ENCODE measurements around the gene SORCS3. TPM values are rescaled to one million over a fixed set of nuclear protein-coding genes. Genes with fewer than 3 reads are reported as not detected.
"Not testable (repeated sequence)": the region's sequence is repeated elsewhere in the genome, so short reads cannot be mapped to it uniquely, and the experiment has no call there.

Gene SORCS3
- total and polyA plus RNA-seq, 2 experiments from 2014 or later: not detected

GRCh38 chr10:104707602-104708459 lies 66.7 kb downstream of the SORCS3 start:
- TF ChIP-seq EZH2phosphoT487 (IDR thresholded peaks at IDR 0.05; ENCODE audit: insufficient read depth, low read depth) (no peak), EZH2 (IDR thresholded peaks at IDR 0.05; ENCODE audit: insufficient read depth, poor library complexity, severe bottlenecking) (no peak)

GRCh38 chr10:104711302-104711721 lies 70.2 kb downstream of the SORCS3 start:
- Histone ChIP-seq H3K36me3 (ENCODE audit: low read depth) (no peaks in the 10 kb centered on the region), H3K9me3 (ENCODE audit: low read depth) (no peaks in the 10 kb centered on the region), H3K27me3 (replicated peaks; ENCODE audit: insufficient read depth) (no peaks in the 10 kb centered on the region), H3F3A (ENCODE audit: insufficient read depth) (no peaks in the 10 kb centered on the region), H3K79me2 (ENCODE audit: insufficient read depth) (no peaks in the 10 kb centered on the region), H3K9me2 (ENCODE audit: insufficient read depth) (no peaks in the 10 kb centered on the region), H3K4me1 (ENCODE audit: insufficient read depth) (no peaks in the 10 kb centered on the region), H4K20me1 (ENCODE audit: insufficient read depth) (no peaks in the 10 kb centered on the region), H3K4me2 (ENCODE audit: unreplicated experiment) (no peak overlapping the region), H3K9ac (no peak overlapping the region), H2AFZ (no peak overlapping the region), H3K4me3 (no peak overlapping the region), H3K27ac (no peak overlapping the region)
- TF ChIP-seq EZH2 (IDR thresholded peaks at IDR 0.05; ENCODE audit: insufficient read depth, poor library complexity, severe bottlenecking) (no peak), EZH2phosphoT487 (IDR thresholded peaks at IDR 0.05; ENCODE audit: insufficient read depth, low read depth) (no peak)
- no peak for DNase-seq
- 35 to 37% methylated on average over 3 of the region's 3 CpGs for WGBS, 2 experiments (ENCODE audit: low coverage in 1 of 2, low lambda C conversion rate in 2 of 2, missing lambda C conversion rate in 2 of 2)
- in situ Hi-C loops (cut with MboI): no loop called here

More at GRCh38 chr10:104707602-104708459, 66.7 kb downstream of the SORCS3 start:
- H3K9ac ChIP-seq: no peak overlapping the region
- H3K27ac ChIP-seq: no peak overlapping the region
- H3K4me2 ChIP-seq (ENCODE audit: unreplicated experiment): no peak overlapping the region
- no peaks in the 10 kb centered on the region for H3K9me2 ChIP-seq (ENCODE audit: insufficient read depth)
- no peak overlapping the region for H3K4me3 ChIP-seq
- in situ Hi-C loops (cut with MboI): no loop called here
- no peaks in the 10 kb centered on the region for H3K4me1 ChIP-seq (ENCODE audit: insufficient read depth)
- H3K9me3 ChIP-seq (ENCODE audit: low read depth): no peaks in the 10 kb centered on the region
- no peaks in the 10 kb centered on the region for H3K79me2 ChIP-seq (ENCODE audit: insufficient read depth)
- no peaks in the 10 kb centered on the region for H4K20me1 ChIP-seq (ENCODE audit: insufficient read depth)
- DNase-seq: no peak
- H3K27me3 ChIP-seq (replicated peaks; ENCODE audit: insufficient read depth): no peaks in the 10 kb centered on the region
- no peaks in the 10 kb centered on the region for H3F3A ChIP-seq (ENCODE audit: insufficient read depth)
- WGBS, 2 experiments (ENCODE audit: low coverage in 1 of 2, low lambda C conversion rate in 2 of 2, missing lambda C conversion rate in 2 of 2): 40 to 41% methylated on average over 4 of the region's 4 CpGs
- H3K36me3 ChIP-seq (ENCODE audit: low read depth): no peaks in the 10 kb centered on the region
- no peak overlapping the region for H2AFZ ChIP-seq

- H3K9me3 ChIP-seq (ENCODE audit: low read depth); H3K9me2 ChIP-seq (ENCODE audit: insufficient read depth); H3F3A ChIP-seq (ENCODE audit: insufficient read depth); H3K4me3 ChIP-seq; H3K27me3 ChIP-seq (replicated peaks; ENCODE audit: insufficient read depth); H3K4me2 ChIP-seq (ENCODE audit: unreplicated experiment); H3K36me3 ChIP-seq (ENCODE audit: low read depth); H3K9ac ChIP-seq; H3K27ac ChIP-seq; DNase-seq; in situ Hi-C loops (cut with MboI); H3K4me1 ChIP-seq (ENCODE audit: insufficient read depth); H3K79me2 ChIP-seq (ENCODE audit: insufficient read depth); H4K20me1 ChIP-seq (ENCODE audit: insufficient read depth); H2AFZ ChIP-seq: not testable (repeated sequence)
- WGBS, 2 experiments (ENCODE audit: low coverage in 1 of 2, low lambda C conversion rate in 2 of 2, missing lambda C conversion rate in 2 of 2): 20 to 22% methylated on average over 2 of the region's 2 CpGs
These were observed 89.5 kb downstream of the SORCS3 start for GRCh38 chr10:104730593-104730992.

GRCh38 chr10:104731192-104731591 lies 90.1 kb downstream of the SORCS3 start:
- Histone ChIP-seq H3K4me3 (no peak overlapping the region), H3K4me2 (ENCODE audit: unreplicated experiment) (no peak overlapping the region), H3K9me3 (ENCODE audit: low read depth) (no peaks in the 10 kb centered on the region), H3K9me2 (ENCODE audit: insufficient read depth) (no peaks in the 10 kb centered on the region), H3K4me1 (ENCODE audit: insufficient read depth) (no peaks in the 10 kb centered on the region), H3K27me3 (replicated peaks; ENCODE audit: insufficient read depth) (no peaks in the 10 kb centered on the region), H2AFZ (no peak overlapping the region), H3K27ac (no peak overlapping the region), H3K9ac (no peak overlapping the region), H3K36me3 (ENCODE audit: low read depth) (no peaks in the 10 kb centered on the region), H4K20me1 (ENCODE audit: insufficient read depth) (no peaks in the 10 kb centered on the region), H3F3A (ENCODE audit: insufficient read depth) (no peaks in the 10 kb centered on the region), H3K79me2 (ENCODE audit: insufficient read depth) (no peaks in the 10 kb centered on the region)
- 26 to 27% methylated on average over 3 of the region's 3 CpGs for WGBS, 2 experiments (ENCODE audit: low coverage in 1 of 2, low lambda C conversion rate in 2 of 2, missing lambda C conversion rate in 2 of 2)
- TF ChIP-seq EZH2 (IDR thresholded peaks at IDR 0.05; ENCODE audit: insufficient read depth, poor library complexity, severe bottlenecking) (no peak), EZH2phosphoT487 (IDR thresholded peaks at IDR 0.05; ENCODE audit: insufficient read depth, low read depth) (no peak)
- DNase-seq: no peak
- in situ Hi-C loops (cut with MboI): no loop called here
